ENCODE data around the gene HAND2.

HAND2 gene

DNA sequence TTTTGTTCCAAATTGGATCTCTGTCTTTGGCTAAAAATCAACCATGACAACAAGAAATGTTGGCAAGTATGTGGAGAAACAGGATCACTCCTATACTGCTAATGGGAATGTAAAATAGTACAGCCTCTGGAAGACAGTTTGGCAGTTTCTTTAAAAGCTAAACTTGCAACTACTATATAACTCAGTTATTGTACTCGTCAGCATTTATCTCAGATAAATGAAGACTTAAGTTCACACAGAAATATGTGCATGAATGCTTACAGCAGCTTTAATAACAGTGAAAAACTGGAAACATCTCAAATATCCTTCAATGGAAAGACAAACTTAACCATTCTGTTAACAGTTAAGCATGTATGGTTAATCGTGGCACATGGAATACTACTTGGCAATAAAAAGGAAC, 15.4 kb upstream of the HAND2 start:
- DNase-seq (ENCODE audit: extremely low read depth, low read depth) = no peak
- TF ChIP-seq, protein P1, sequence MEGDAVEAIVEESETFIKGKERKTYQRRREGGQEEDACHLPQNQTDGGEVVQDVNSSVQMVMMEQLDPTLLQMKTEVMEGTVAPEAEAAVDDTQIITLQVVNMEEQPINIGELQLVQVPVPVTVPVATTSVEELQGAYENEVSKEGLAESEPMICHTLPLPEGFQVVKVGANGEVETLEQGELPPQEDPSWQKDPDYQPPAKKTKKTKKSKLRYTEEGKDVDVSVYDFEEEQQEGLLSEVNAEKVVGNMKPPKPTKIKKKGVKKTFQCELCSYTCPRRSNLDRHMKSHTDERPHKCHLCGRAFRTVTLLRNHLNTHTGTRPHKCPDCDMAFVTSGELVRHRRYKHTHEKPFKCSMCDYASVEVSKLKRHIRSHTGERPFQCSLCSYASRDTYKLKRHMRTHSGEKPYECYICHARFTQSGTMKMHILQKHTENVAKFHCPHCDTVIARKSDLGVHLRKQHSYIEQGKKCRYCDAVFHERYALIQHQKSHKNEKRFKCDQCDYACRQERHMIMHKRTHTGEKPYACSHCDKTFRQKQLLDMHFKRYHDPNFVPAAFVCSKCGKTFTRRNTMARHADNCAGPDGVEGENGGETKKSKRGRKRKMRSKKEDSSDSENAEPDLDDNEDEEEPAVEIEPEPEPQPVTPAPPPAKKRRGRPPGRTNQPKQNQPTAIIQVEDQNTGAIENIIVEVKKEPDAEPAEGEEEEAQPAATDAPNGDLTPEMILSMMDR (IDR thresholded peaks at IDR 0.05; ENCODE audit: low read depth, low read length) = no peak

DNA sequence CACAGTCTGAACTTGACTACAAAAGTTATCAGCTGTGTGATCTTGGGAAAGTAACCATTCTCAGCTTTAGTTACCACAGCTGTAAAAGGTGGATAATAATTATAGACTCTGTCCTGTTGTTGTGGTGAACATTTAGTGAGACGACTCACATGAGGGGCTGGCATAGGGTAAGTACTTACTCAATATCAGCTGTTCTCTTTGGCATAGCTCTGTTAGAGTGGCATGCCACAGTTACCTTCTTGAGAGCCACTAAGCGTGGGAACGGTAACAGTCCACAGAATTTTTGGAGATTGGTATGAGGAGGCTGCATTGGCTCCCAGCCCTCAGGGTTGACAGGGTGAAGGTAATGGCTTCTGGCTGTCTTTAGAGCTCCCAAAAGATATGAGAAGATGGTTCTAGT, 13.2 kb upstream of the HAND2 start:
- no peak for DNase-seq (ENCODE audit: extremely low read depth, low read depth)
- TF ChIP-seq, protein P1 (IDR thresholded peaks at IDR 0.05; ENCODE audit: low read depth, low read length) = no peak

DNA sequence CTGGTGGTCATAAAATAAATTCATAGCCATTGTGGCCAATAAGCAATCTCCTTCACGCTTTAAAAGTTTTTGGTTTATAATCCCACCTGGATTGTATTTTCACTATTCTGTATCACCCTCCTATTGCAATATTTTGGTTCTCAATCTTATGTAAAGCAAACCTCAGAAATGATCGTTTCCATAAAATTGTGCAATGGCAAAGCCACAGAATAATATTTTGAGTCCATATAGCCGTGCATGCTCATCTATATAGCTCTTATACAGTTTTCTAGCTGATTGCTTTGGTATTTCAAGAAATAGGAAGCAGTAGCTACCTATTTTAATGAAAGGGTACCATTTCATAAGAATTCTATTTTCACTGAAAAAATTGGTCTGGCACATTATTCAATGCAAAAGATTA, 10.0 kb upstream of the HAND2 start:
- no peak for DNase-seq (ENCODE audit: extremely low read depth, low read depth)
- TF ChIP-seq, protein P1 (IDR thresholded peaks at IDR 0.05; ENCODE audit: low read depth, low read length) = no peak

DNA sequence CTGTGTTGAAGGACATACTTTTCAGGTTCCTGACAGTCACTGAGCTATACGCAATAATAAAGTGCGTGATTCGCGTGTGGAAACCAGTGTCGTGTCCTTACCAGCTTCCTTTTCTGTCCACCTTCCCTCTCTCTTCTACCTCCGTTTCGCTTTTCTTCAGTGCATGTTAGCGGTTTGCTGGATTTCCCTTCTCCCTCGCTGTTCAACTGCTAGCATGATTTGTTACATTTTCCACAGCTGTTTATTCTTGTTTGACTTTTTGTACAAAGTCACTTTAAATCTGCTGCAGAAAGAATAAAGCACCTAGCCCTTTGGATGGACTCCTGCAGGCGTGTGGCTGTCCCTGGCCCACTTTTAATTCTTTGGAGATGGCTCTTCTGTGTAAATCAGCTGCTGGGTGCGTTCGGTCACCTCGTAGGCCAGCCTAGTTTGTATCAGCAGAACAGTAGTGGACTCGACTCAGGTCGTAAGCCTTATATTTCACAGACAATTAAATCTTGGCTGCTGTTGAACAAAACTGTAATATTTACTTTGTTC, 8.9 kb upstream of the HAND2 start:
- no peak for DNase-seq (ENCODE audit: extremely low read depth, low read depth)

DNA sequence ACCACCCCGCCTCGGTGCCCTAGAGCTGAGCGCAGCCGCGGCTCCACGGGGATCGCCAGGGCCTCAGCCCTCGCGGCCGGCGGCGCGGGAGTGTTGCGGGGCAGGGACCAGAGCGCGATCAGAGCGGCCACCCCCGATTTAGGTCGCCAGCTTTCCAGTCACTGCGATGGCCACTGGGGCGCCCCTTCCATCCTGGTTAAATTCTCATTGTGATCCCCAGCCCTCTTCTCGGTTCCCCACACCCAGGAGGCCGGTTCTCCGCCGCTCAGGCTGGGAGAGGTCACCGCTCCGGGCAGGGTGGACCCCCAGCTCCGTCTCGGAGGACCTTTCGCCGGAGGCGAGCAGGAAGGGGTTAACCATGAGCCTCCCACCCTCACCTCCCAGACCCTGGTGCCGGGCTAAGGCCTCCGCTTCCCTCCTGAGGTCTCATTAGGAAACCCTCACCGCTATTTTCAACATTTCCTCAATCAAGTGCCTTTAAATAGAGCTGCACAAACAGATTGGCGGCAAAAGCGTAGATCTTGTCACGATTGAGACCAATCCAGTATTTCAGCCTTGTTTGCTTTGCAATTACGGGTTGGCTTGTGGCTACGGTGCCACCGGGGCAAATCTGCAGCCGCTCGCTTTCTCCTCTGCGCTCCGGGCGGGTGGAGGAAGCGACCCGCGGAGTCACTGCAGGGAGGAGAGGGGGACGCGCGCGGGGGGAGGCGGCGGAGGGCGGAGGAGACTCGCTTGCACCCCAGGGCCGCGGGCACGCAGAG, 8.3 kb upstream of the HAND2 start:
- TF ChIP-seq, protein P1 (IDR thresholded peaks at IDR 0.05; ENCODE audit: low read depth, low read length) = no peak
- DNase-seq (ENCODE audit: extremely low read depth, low read depth) = no peak

More for the DNA sequence above, 8.9 kb upstream of the HAND2 start:
- TF ChIP-seq, protein P1 (IDR thresholded peaks at IDR 0.05; ENCODE audit: low read depth, low read length) = no peak

DNA sequence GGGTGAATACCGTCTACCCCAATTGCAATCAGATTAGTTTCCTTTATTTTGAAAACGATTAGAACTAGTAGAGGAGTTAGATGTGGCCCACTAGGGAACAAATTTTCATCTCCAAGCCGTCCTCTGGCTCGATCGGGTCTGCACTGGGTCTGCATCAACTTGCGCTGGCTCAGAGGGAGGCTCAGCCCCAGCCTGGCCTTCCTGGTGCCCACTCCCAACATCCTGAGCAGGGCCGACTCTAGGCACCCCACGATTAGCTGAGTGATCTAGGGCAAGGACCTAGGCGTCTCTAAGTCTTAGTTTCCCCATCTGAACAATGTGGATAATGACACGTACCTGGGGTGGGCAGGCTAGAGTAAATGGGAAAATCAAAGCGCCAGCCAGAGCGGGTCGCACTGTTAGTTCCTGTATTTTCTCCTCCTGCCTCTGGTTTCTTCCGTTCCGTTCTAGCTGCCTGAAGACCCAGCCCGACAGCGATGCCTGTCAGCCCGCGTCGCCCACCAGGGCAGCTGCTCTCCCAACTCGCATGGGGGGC, 7.7 kb upstream of the HAND2 start:
- no peak for DNase-seq (ENCODE audit: extremely low read depth, low read depth)
- TF ChIP-seq, protein P1 (IDR thresholded peaks at IDR 0.05; ENCODE audit: low read depth, low read length) = no peak

DNA sequence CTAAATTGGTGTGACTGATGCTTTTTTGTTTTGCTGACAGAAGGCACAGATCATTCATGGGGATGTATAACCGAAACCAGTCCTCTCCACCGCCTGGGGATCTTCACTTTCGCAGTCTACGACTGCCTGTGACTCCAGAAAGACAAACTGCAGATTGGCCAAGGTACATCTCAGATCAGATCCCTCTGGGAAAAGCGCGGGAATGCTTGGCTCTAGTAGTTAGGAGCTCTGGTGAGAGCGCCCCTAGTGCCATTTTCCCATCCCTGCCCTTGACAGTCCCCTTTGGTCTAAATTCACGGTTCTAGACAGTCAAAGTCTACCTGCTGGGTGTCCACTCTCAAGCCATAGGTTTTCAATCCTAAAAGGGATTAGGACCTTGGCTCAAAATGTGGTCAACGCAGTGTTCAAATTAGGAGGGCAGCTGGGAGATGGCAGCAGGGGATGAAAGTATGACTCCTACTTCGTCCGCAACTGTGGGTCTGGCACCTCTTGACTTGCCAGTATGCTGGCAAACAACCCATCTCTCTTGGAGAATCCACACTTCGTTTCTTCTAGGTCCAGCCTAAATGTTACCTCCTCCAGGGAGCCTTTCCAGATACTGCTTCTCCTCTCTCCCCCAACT, 6.9 kb upstream of the HAND2 start:
- DNase-seq (ENCODE audit: extremely low read depth, low read depth) = no peak
- TF ChIP-seq, protein P1 (IDR thresholded peaks at IDR 0.05; ENCODE audit: low read depth, low read length) = no peak; the same call in 1 of the 2 replicates
